Measurements from ENCODE around the gene S100A2. TPM values are rescaled to one million over a fixed set of nuclear protein-coding genes. Genes with fewer than 3 reads are reported as not detected.

S100A2 gene
- total and polyA plus RNA-seq, 10 donors, result 0.60 to 5.2 (median 0.97) TPM; not detected in 5

GRCh38 chr1:153543736-153544135, 21.9 kb downstream of the S100A2 start:
- Histone ChIP-seq H3K27me3 (replicated peaks in 1 of 7) (no peaks in the 10 kb centered on the region), H3K27ac (peak overlapping the region in 6 of 8 donors; percentile 81 to 93 (median 86)), H3K4me1 (peaks cover 30 to 93% (median 78%) of the 10 kb centered on the region in 6 donors), H3K4me3 (peak overlapping the region in 3 of 8 donors; percentile 57 to 76 (median 60)), H3K9me3 (no peaks in the 10 kb centered on the region), H3K36me3 (peaks cover 0 to 26% (median 0%) of the 10 kb centered on the region in 6 donors)
- TF ChIP-seq CTCF (IDR thresholded peaks at IDR 0.05 in 8 of 11, conservative IDR thresholded peaks at IDR 0.05 in 3 of 11) (no peak), POLR2A (IDR thresholded peaks at IDR 0.05) (no peak), POLR2AphosphoS5 (IDR thresholded peaks at IDR 0.05) (no peak)
- DNase-seq, result peak; percentile 34
- 77 to 87% (median 79%) methylated on average over 4 of the region's 4 CpGs for WGBS, 5 donors
- intact Hi-C loops (cut with DNase I; ENCODE audit: low total_unique reads), result no loop called here

GRCh38 chr1:153542956-153543711, 22.5 kb downstream of the S100A2 start:
- peak overlapping the region in 3 of 8 donors; percentile 57 to 76 (median 60) for H3K4me3 ChIP-seq
- 66 to 80% (median 79%) methylated on average over 13 of the region's 13 CpGs for WGBS, 5 donors
- peaks cover 0 to 26% (median 0%) of the 10 kb centered on the region in 6 donors for H3K36me3 ChIP-seq
- intact Hi-C loops (cut with DNase I; ENCODE audit: low total_unique reads), result no loop called here
- H3K9me3 ChIP-seq, result no peaks in the 10 kb centered on the region
- peak overlapping the region in 7 of 8 donors; percentile 46 to 93 (median 84) for H3K27ac ChIP-seq
- H3K27me3 ChIP-seq (replicated peaks in 1 of 7), result no peaks in the 10 kb centered on the region
- H3K4me1 ChIP-seq, result peaks cover 30 to 87% (median 74%) of the 10 kb centered on the region in 6 donors
- TF ChIP-seq POLR2A (IDR thresholded peaks at IDR 0.05) (no peak), POLR2AphosphoS5 (IDR thresholded peaks at IDR 0.05) (peak in 2 of 3 donors; percentile 15 to 26)
- peak; percentile 16 for DNase-seq

- Histone ChIP-seq H3K4me1 (peaks cover 30 to 80% (median 71%) of the 10 kb centered on the region in 6 donors), H3K27me3 (replicated peaks in 1 of 7) (no peaks in the 10 kb centered on the region), H3K4me3 (peak overlapping the region in 1 of 8 donors; percentile 31), H3K9me3 (no peaks in the 10 kb centered on the region), H3K27ac (peak overlapping the region in 7 of 8 donors; percentile 70 to 93 (median 84)), H3K36me3 (peaks cover 0 to 26% (median 0%) of the 10 kb centered on the region in 6 donors)
- TF ChIP-seq POLR2AphosphoS5 (IDR thresholded peaks at IDR 0.05) (no peak), POLR2A (IDR thresholded peaks at IDR 0.05) (no peak), CTCF (IDR thresholded peaks at IDR 0.05 in 8 of 11, conservative IDR thresholded peaks at IDR 0.05 in 3 of 11) (no peak)
- intact Hi-C loops (cut with DNase I; ENCODE audit: low total_unique reads), result no loop called here
- WGBS, 5 donors, result 65 to 75% (median 74%) methylated on average over 13 of the region's 13 CpGs
- DNase-seq, result peak; percentile 68
These were observed 23.7 kb downstream of the S100A2 start for GRCh38 chr1:153541641-153542590.

Measured in spleen (tissue), 11 donors.